B cell (primary cell): ENCODE data around the gene FHIT. TPM values are rescaled to one million over a fixed set of nuclear protein-coding genes. Genes with fewer than 3 reads are reported as not detected.

Experiments used
- ATAC-seq: fragments of 200-7000 bp; cut with Tn5 transposase; one replicate; pipeline ENCODE4 v1.10.0; 2021; ENCODE audit warnings: low read depth, mild to moderate bottlenecking, moderate number of reproducible peaks, moderate library complexity
- CTCF ChIA-PET: fragments of 350-600 bp; sonication (Branson Sonifier 250); formaldehyde crosslinking; loops from one replicate; lab custom pipeline; 2021; ENCODE audit warnings: antibody characterized with exemption, inconsistent platforms; lab: Charles Lee
- POLR2A ChIA-PET: fragments of 350-600 bp; sonication (Branson Sonifier 250); formaldehyde crosslinking; loops from one replicate; lab custom pipeline; 2021; ENCODE audit warnings: antibody characterized with exemption; lab: Charles Lee
- DNase-seq: peaks from one replicate; pipeline ENCODE4 v3.0.0; 2013
- H2AFZ ChIP-seq: 2 replicates; pipeline ENCODE4 v1.6.1; 2012; ENCODE audit warnings: mild to moderate bottlenecking, low read depth, low read length; ENCODE audit not compliant: insufficient read depth, poor library complexity, severe bottlenecking
- H3K27ac ChIP-seq, 2 donors: 1 replicate in 1 of 2; 2 replicates in 1 of 2; pipeline ENCODE4 v1.5.1; 2012 to 2013; ENCODE audit warnings: low read length in 2 of 2, mild to moderate bottlenecking in 2 of 2, moderate library complexity in 1 of 2
- H3K27me3 ChIP-seq, 4 experiments: fragments of 200-600 bp in 1 of 4; sonication (generic) in 1 of 4; replicated peaks in 1 of 4; 1 replicate in 2 of 4; 2 replicates in 2 of 4; pipeline versions ENCODE4 v1.6.1 to v1.7.0; 2013 to 2016; ENCODE audit warnings: low read length in 3 of 4, mild to moderate bottlenecking in 2 of 4, mixed read lengths in 1 of 4, moderate library complexity in 1 of 4; ENCODE audit not compliant: insufficient read depth in 4 of 4, control insufficient read depth in 3 of 4; ENCODE audit errors: control extremely low read depth in 1 of 4
- H3K36me3 ChIP-seq, 2 experiments: replicated peaks in 1 of 2; 1 replicate in 1 of 2; 2 replicates in 1 of 2; pipeline versions ENCODE4 v1.6.1 to v1.7.1; 2013; ENCODE audit warnings: low read length in 1 of 2; ENCODE audit not compliant: insufficient read depth in 2 of 2, control insufficient read depth in 1 of 2; ENCODE audit errors: control extremely low read depth in 1 of 2, extremely low read depth in 1 of 2
- H3K4me1 ChIP-seq, 2 donors: fragments of 200-600 bp in 1 of 2; sonication (generic) in 1 of 2; 1 replicate in 1 of 2; 2 replicates in 1 of 2; pipeline versions ENCODE4 v1.5.1 to v1.6.1; 2013 to 2017; ENCODE audit warnings: low read length in 2 of 2; ENCODE audit not compliant: control insufficient read depth in 2 of 2, insufficient read depth in 2 of 2
- H3K4me2 ChIP-seq: replicated peaks from 2 replicates; pipeline ENCODE3; 2012; ENCODE audit warnings: mild to moderate bottlenecking, low read depth, low read length; ENCODE audit not compliant: poor library complexity, severe bottlenecking
- H3K4me3 ChIP-seq, 5 experiments: fragments of 200-600 bp in 1 of 5; sonication (generic) in 1 of 5; 1 replicate in 3 of 5; 2 replicates in 2 of 5; pipeline versions ENCODE4 v1.5.1 to v1.7.0; 2011 to 2016; ENCODE audit warnings: low read length in 4 of 5, mild to moderate bottlenecking in 4 of 5, low read depth in 2 of 5, control low read depth in 1 of 5, moderate library complexity in 1 of 5; ENCODE audit not compliant: insufficient read depth in 1 of 5; ENCODE audit errors: control extremely low read depth in 1 of 5, extremely low read depth in 1 of 5
- H3K79me2 ChIP-seq: fragments of 200-600 bp; sonication (generic); one replicate; pipeline ENCODE4 v1.6.0; 2016; ENCODE audit warnings: low read length; ENCODE audit not compliant: control insufficient read depth, insufficient read depth
- H3K9ac ChIP-seq: fragments of 200-600 bp; sonication (generic); 2 replicates; pipeline ENCODE4 v1.6.1; 2017; ENCODE audit warnings: mild to moderate bottlenecking, low read length, moderate library complexity
- H3K9me3 ChIP-seq, 3 donors: one replicate each; pipeline versions ENCODE4 v1.6.1 to v1.7.1; 2013; ENCODE audit warnings: low read length in 2 of 3; ENCODE audit not compliant: control insufficient read depth in 2 of 3, insufficient read depth in 1 of 3; ENCODE audit errors: control extremely low read depth in 1 of 3
- H4K20me1 ChIP-seq: 2 replicates; pipeline ENCODE4 v1.6.0; 2012; ENCODE audit warnings: mild to moderate bottlenecking, low read length; ENCODE audit not compliant: insufficient read depth, control insufficient read depth, poor library complexity, severe bottlenecking
- H3K27ac Mint-ChIP-seq: one replicate; pipeline ENCODE4 v1.8.0; 2021; ENCODE audit warnings: mixed read lengths
- H3K27me3 Mint-ChIP-seq: one replicate; pipeline ENCODE4 v1.8.0; 2021; ENCODE audit warnings: mixed read lengths
- H3K4me1 Mint-ChIP-seq: one replicate; pipeline ENCODE4 v1.8.0; 2021; ENCODE audit warnings: mixed read lengths
- H3K4me3 Mint-ChIP-seq: one replicate; pipeline ENCODE4 v1.8.0; 2021; ENCODE audit warnings: mixed read lengths
- H3K9me3 Mint-ChIP-seq: one replicate; pipeline ENCODE4 v1.8.0; 2022; ENCODE audit warnings: mixed read lengths; ENCODE audit not compliant: insufficient read depth
- EZH2 ChIP-seq: IDR thresholded peaks from 2 replicates; pipeline ENCODE4 v1.6.1; 2012; ENCODE audit warnings: borderline replicate concordance, low read depth, mild to moderate bottlenecking, moderate library complexity, low read length; ENCODE audit not compliant: insufficient read depth, poor library complexity, severe bottlenecking
- WGBS: methylation state at CpG from one replicate; pipeline ENCODE4 v1.1.5; 2013; ENCODE audit warnings: missing lambda C conversion rate; ENCODE audit not compliant: insufficient coverage; 5-methylcytosine and 5-hydroxymethylcytosine counted together
- intact Hi-C: fragments of 100-400 bp; cut with micrococcal nuclease; formaldehyde crosslinking; loops from one replicate; pipeline ENCODE4 v1.10.0; 2022
- polyA plus RNA-seq: library from polyadenylated mRNA; depleted of rRNA; stranded (reverse); fragments of >200 nt; gene quantifications from 2 replicates; pipeline ENCODE4 v1.2.3, GENCODE V29; 2012
- total RNA-seq, 2 donors: library from RNA; stranded (reverse); fragments of 120-200 nt in 1 of 2; gene quantifications; 1 replicate in 1 of 2; 2 replicates in 1 of 2; pipeline versions ENCODE4 v1.2.3 to v1.2.4, GENCODE V29; 2013 to 2022
- TF ChIP-seq, protein P1 (sequence below): fragments of 200-600 bp; IDR thresholded peaks from one replicate; pipeline ENCODE4 v1.8.0; 2022; ENCODE audit warnings: antibody characterized with exemption, mild to moderate bottlenecking

The FHIT gene
- total and polyA plus RNA-seq, 2 donors (not counting 1 experiment from before 2014, with no cell fraction given), result 1.7 to 7.8 TPM

DNA sequence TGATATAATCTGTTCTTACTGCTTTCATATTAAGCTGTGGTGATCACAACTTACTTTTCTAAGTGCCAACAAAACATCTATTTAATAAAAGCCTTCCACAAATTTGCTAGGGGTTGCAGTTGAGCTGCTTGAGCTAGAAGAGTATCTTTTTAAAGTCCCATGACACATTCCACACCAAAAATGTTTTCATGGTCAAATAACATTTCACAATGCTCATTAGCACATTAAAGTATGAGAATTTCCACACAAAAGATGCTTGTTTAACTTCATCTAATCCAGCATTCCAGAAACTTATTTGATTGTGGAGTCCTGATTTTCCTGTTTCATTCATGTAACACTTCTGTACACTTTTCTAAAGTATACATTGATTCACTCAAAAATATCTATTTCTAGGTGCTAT is 1325.3 kb downstream of the FHIT start:
- H3K9ac ChIP-seq, result no peak overlapping the region
- no peak overlapping the region for H2AFZ ChIP-seq
- Mint-ChIP-seq H3K27ac (no peak overlapping the region), H3K4me3 (no peak overlapping the region), H3K9me3 (no peaks in the 10 kb centered on the region), H3K4me1 (no peaks in the 10 kb centered on the region), H3K27me3 (peaks cover 6% of the 10 kb centered on the region)
- H3K27me3 ChIP-seq, result no peaks in the 10 kb centered on the region
- no peak overlapping the region for H3K27ac ChIP-seq
- intact Hi-C loops, result no loop called here
- H4K20me1 ChIP-seq, result no peaks in the 10 kb centered on the region
- H3K4me1 ChIP-seq, result no peaks in the 10 kb centered on the region
- H3K9me3 ChIP-seq, result no peaks in the 10 kb centered on the region
- no peaks in the 10 kb centered on the region for H3K36me3 ChIP-seq
- POLR2A ChIA-PET, result no interaction called here
- no peak overlapping the region for H3K4me2 ChIP-seq
- H3K4me3 ChIP-seq, result no peak overlapping the region
- ATAC-seq (no peak), DNase-seq (no peak)
- H3K79me2 ChIP-seq, result no peaks in the 10 kb centered on the region
- CTCF ChIA-PET, result no interaction called here
- TF ChIP-seq, protein P1, sequence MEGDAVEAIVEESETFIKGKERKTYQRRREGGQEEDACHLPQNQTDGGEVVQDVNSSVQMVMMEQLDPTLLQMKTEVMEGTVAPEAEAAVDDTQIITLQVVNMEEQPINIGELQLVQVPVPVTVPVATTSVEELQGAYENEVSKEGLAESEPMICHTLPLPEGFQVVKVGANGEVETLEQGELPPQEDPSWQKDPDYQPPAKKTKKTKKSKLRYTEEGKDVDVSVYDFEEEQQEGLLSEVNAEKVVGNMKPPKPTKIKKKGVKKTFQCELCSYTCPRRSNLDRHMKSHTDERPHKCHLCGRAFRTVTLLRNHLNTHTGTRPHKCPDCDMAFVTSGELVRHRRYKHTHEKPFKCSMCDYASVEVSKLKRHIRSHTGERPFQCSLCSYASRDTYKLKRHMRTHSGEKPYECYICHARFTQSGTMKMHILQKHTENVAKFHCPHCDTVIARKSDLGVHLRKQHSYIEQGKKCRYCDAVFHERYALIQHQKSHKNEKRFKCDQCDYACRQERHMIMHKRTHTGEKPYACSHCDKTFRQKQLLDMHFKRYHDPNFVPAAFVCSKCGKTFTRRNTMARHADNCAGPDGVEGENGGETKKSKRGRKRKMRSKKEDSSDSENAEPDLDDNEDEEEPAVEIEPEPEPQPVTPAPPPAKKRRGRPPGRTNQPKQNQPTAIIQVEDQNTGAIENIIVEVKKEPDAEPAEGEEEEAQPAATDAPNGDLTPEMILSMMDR, result no peak
- no peak for TF ChIP-seq EZH2

DNA sequence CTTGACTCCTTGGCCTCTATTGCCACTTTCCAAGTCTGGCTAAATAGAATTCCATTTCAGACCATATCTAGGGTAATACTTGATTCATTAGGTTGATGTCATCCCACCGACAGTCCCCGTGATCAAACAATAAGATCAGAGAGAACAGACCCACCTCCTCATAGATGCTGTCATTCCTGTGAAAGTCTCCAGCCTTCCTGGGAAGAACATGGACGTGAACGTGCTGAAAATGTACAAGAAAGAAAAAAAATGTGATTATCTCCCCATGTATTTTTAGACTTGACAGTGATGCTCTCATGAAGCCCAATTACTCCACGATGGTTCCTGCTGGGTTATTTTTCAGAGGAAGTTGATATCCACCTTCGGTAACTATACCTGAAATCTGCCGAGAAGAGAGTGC is 1329.1 kb downstream of the FHIT start:
- H3K9ac ChIP-seq, result no peak overlapping the region
- H3K36me3 ChIP-seq, result no peaks in the 10 kb centered on the region
- H3K9me3 Mint-ChIP-seq, result no peaks in the 10 kb centered on the region
- no peak overlapping the region for H3K4me3 Mint-ChIP-seq
- H3K27me3 Mint-ChIP-seq, result peaks cover 6% of the 10 kb centered on the region
- no peaks in the 10 kb centered on the region for H3K9me3 ChIP-seq
- no peak overlapping the region for H3K27ac Mint-ChIP-seq
- H3K4me2 ChIP-seq, result no peak overlapping the region
- intact Hi-C loops, result no loop called here
- H3K4me3 ChIP-seq, result no peak overlapping the region
- ATAC-seq, result no peak
- no peaks in the 10 kb centered on the region for H3K4me1 Mint-ChIP-seq
- no peaks in the 10 kb centered on the region for H3K4me1 ChIP-seq
- ChIA-PET CTCF (no interaction called here), POLR2A (no interaction called here)
- no peak for DNase-seq
- TF ChIP-seq EZH2, result no peak
- TF ChIP-seq, protein P1, result no peak
- no peak overlapping the region for H2AFZ ChIP-seq
- H4K20me1 ChIP-seq, result no peaks in the 10 kb centered on the region
- H3K27ac ChIP-seq, result no peak overlapping the region
- WGBS, result 68% methylated on average over 2 of the region's 7 CpGs
- no peaks in the 10 kb centered on the region for H3K79me2 ChIP-seq
- no peaks in the 10 kb centered on the region for H3K27me3 ChIP-seq
